HG03039 (cell line): ENCODE results near the gene RGS9.

Experiments
- ATAC-seq: cut with Tn5 transposase; IDR thresholded peaks from one replicate; pipeline ENCODE4 v1.9.1; 2021; ENCODE audit warnings: mild to moderate bottlenecking, moderate library complexity; ENCODE audit not compliant: unreplicated experiment

RGS9 gene

DNA sequence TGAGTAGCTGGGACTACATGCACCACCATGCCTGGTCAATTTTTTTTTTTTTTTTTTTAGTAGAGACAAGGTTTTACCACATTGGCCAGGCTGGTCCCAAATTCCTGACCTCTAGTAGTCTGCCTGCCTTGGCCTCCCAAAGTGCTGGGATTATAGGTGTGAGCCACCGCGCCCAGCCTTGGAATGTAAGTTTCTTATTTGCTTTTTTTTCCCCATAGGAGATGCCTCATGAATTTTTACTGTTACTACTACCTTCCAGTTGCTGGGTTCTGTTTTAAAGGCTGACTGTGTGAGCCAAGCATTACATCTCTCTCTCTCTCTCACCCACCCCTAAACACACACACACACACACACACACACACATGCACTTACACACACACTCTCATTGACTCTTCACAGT, 112.6 kb downstream of the RGS9 start:
- ATAC-seq: no peak

DNA sequence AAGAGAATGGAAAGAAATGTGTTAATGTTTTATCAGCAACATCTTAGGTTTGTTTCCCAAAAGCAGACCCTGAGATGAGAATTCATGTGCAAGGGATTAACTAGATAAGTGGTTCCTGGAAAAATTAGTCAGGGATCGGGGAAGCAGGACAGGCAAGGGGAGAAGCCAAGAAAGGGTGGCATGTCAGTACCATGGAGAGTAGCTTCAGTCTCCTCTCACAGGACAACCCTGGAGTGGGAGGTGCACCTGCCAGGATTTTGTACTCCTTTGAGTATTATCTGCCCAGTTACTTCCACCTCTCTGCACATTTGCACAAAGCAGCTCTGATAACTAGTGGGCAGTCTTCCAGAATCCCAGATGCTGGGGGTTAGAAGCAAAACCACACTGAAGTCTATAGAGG, 117.0 kb downstream of the RGS9 start:
- no peak for ATAC-seq

GRCh38 chr17:65259281-65259680, 122.1 kb downstream of the RGS9 start:
- ATAC-seq: no peak

GRCh38 chr17:65259696-65260485, 122.7 kb downstream of the RGS9 start:
- ATAC-seq: no peak

- ATAC-seq: no peak
Observed at GRCh38 chr17:65260626-65261025, 123.5 kb downstream of the RGS9 start.

DNA sequence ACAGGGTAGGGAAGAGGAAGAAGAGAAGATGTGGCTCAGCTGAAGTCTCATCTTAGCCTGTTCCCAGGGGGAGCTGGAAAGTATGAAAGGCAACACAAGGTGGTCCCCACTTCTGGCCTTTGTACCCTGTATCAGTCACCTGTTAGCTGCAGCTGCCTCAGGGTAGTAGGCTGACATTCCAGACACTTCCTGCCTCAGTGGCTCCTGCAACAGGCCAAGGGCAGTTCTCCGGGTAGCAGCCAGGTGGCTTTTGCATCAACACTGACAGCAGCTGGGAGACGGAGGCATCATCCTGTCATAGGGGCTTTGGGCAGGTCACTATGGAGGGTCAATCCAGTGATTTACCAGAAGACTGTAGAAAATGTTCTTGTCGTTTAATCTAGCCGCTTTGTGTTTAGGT, 124.0 kb downstream of the RGS9 start:
- ATAC-seq: no peak

DNA sequence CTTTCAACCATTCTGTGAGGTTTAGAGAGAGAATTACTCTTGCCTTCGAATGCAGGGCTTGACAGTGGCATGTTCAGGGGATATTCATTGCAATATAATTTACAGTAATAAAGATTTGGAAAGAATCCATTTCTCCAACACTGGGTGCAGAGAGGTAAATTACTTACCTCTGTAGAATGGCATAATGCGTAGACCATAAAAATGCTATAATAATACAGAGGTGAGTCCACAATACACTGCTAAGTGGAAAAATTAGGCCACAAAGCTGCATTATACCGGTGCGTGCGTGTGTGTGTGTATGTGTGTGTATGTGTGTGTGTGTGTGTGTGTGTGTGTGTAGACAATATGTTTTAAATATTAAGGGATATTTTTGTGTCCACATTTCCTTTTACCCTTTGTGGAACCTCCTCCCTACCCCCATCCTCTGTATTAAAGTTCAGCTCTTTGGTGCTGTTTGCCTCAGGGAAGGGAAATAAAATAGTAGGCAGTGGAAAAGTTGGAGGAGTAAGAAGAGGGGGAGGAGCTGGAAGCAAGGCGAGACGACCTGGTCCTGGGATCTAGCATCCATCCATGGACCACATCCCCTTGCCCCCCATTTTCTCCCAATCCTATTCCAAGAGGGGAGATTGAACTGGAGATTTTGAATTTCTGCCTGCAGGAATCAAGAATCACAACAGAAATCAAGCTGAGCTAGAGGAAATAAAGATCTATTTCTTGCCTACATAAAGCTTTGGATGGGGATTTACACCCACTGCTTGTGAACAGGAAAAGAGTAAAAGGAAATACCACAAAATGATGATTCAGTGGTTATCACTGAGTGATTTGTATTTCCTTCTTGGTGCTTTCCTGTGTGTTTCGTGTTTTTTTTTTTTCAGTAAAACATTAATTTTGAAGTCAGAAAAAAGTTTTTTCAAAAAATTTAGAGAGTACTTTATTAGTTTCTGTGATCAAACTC, 124.8 kb downstream of the RGS9 start:
- ATAC-seq: no peak

GRCh38 chr17:65265276-65265675, 128.1 kb downstream of the RGS9 start:
- ATAC-seq: no peak

DNA sequence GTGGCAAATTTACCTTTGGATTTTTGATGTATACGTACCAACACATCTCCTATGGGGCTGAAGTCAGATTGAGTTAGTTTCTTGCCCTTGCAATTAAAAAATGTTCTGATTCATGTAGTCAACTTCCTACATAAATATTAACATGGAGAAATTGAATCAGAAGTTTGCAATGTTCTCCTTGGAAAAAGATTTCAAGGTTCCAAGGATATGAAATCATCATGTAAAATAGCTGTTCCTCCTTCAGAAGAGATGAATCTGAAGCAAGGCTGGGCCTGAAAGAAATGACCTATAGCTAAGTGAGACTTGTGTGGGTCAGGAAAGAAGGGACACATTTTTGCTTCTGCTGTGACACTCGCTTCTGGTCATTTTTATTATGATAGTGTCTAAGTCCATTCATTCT, 131.7 kb downstream of the RGS9 start:
- no peak for ATAC-seq

DNA sequence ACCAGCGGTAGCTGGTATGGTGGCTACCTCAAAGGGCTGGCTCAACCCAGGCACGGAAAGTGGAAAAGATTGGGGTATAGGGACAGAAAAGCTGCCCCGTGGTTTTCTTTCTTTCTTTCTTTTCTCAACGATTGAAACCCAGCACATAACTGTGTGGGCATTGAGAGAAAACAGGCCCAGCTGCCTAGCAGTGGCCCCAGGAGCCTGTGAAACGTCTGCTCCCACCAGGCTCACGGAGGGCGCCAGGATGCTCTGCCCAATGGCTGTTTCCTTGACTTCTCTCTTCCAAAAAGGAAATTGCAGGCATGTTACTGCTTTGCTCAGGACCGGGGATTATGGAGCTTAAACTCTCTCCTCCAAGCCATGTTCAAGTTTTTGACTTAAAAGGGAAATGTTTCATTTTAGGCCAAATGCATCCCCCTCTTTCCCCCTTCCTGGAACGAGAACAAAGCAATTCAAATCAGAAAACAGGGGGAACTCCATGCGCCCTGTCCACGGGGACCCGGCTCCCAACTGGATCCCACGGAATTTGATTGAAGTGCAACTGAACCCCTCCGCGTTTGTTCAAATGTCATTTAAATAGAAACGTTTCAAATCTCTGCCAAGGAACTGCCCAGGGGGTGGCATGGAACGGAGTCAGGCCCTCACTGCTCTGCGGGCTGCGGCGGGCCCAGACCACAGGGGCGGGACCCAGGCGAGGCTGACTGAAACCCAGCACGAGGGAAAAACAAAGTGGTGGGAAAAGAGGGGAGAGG, 133.5 kb downstream of the RGS9 start:
- no peak for ATAC-seq

- ATAC-seq: no peak
Observed at GRCh38 chr17:65271296-65271695, 134.1 kb downstream of the RGS9 start.
